ENCODE data around the gene HEXD. TPM values are rescaled to one million over a fixed set of nuclear protein-coding genes. Genes with fewer than 3 reads are reported as not detected.

Gene HEXD
- total and polyA plus RNA-seq, 8 donors = 25.9 to 275 (median 39.5) TPM

DNA sequence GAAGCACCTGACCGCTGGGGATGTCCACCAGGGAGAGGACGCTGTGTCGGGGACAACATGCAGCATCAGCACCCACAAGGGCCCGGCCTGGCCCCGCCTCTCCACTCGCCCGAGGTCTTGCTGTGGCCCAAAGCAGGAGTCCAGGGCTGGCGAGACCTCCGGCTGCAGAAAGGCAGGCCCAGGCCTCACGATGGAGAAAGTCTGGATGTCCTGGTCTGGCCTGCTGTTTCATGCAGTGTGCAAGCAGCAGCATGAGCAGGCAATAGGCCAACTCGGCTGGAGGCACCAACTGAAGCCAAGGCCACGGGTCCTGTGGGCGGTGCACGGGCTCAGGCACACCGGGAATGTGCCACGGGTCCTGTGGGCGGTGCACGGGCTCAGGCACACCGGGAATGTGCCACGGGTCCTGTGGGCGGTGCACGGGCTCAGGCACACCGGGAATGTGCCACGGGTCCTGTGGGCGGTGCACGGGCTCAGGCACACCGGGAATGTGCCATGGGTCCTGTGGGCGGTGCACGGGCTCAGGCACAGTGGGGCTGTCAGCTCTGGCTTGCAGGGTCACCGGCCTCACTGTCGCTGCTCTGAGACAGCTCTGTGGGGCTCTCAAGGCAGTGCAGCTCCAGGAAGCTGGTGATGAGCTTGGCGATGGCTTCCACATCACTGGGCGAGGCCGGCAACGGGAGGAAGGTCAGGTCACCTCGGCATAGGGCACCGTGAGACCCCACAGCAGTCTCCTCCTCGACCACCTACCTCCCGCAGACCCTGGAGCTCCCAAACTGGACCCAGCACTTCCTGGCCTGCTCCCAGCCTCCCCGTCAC lies 25.5 kb downstream of the HEXD start:
- no peak for FAIRE-seq
- peak; percentile 62 to 78 (median 72) for ATAC-seq
- no peak overlapping the region for H3K4me3 ChIP-seq
- peak in 5 of 6 donors; percentile 82 to 94 (median 88) for DNase-seq
- WGBS, 2 donors = 46 to 60% methylated on average over 26 to 38 of the region's 40 CpGs
- TF ChIP-seq, protein P1, sequence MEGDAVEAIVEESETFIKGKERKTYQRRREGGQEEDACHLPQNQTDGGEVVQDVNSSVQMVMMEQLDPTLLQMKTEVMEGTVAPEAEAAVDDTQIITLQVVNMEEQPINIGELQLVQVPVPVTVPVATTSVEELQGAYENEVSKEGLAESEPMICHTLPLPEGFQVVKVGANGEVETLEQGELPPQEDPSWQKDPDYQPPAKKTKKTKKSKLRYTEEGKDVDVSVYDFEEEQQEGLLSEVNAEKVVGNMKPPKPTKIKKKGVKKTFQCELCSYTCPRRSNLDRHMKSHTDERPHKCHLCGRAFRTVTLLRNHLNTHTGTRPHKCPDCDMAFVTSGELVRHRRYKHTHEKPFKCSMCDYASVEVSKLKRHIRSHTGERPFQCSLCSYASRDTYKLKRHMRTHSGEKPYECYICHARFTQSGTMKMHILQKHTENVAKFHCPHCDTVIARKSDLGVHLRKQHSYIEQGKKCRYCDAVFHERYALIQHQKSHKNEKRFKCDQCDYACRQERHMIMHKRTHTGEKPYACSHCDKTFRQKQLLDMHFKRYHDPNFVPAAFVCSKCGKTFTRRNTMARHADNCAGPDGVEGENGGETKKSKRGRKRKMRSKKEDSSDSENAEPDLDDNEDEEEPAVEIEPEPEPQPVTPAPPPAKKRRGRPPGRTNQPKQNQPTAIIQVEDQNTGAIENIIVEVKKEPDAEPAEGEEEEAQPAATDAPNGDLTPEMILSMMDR (IDR thresholded peaks at IDR 0.05) = no peak
- no peaks in the 10 kb centered on the region for H3K9me3 ChIP-seq
- H3K36me3 ChIP-seq = peaks cover 0 to 3% (median 2%) of the 10 kb centered on the region in 3 donors
- peaks cover 0 to 13% (median 4%) of the 10 kb centered on the region in 3 donors for H3K4me1 ChIP-seq
- no peaks in the 10 kb centered on the region for H3K27me3 ChIP-seq
- intact Hi-C loops (cut with DNase I) = no loop called here
- no peak overlapping the region for H3K27ac ChIP-seq

DNA sequence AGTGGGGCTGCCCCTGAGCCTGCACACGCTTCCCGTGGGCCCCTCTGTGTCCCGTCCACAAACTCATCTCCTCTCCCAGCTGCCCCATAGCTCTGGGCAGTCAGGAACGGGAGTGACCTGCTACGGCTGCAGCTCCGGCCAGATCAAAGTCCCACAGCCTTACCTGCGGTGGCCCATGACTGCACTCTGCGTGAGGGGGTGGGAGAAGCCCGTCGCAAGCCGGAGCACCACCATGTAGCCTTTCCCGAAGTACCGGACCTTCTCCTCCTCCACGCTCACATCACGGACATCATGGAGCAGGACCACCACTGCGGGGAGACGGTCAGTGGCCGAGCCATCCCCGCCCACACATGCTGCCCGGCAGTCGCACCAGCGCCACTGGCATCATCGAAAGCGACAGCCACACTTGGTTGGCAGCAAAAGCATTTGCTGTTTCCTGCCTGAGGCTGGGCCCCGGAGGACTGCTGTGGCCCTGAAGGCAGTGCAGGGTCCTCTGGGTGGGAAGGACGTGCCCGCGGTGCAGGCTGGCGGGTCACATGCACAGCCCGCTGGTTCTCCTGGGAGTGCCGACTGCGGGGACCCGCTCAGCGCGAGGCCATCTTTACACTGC lies 26.2 kb downstream of the HEXD start:
- FAIRE-seq (no peak), ATAC-seq (peak in 2 of 4 donors; percentile 1 to 5), DNase-seq (peak in 1 of 6 donors; percentile 78)
- Histone ChIP-seq H3K27ac (no peak overlapping the region), H3K9me3 (no peaks in the 10 kb centered on the region), H3K27me3 (no peaks in the 10 kb centered on the region), H3K4me3 (no peak overlapping the region), H3K4me1 (peaks cover 0 to 19% (median 8%) of the 10 kb centered on the region in 3 donors), H3K36me3 (peaks cover 0 to 3% (median 2%) of the 10 kb centered on the region in 3 donors)
- TF ChIP-seq, protein P1 (IDR thresholded peaks at IDR 0.05) = no peak
- intact Hi-C loops (cut with DNase I) = no loop called here
- WGBS, 2 donors = 90 to 93% methylated on average over 32 to 35 of the region's 35 CpGs

DNA sequence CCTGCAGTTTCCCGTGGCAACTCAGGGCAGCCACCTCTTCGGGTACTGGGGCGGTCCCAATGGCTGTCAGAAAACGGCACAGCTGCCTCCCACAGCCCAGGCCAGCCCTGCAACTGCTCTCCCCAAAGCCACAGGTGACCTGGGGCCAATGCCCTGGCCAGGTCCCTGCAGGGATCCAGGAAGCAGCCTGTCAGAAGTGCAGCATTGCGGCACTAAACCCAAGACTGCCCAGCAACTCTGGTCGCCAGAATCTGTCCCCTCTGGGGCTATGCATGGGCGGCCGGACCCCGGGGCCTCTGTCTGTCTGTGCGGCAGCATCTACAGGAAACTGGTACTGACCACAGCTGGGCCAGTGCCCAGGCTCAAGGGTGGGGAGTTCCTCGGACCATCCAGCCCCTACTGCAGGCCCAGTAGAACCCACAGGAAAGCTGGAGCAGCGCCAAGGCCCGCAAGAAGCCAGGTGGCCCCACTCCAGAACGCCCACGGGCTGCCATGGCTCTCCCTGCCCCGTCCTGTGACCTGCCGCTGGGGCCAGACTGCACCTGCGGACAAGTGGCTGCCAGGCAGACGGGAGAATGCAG lies 26.9 kb downstream of the HEXD start:
- H3K27me3 ChIP-seq = no peaks in the 10 kb centered on the region
- peaks cover 0 to 22% (median 14%) of the 10 kb centered on the region in 3 donors for H3K4me1 ChIP-seq
- 41 to 53% methylated on average over 18 to 19 of the region's 19 CpGs for WGBS, 2 donors
- FAIRE-seq = no peak
- peak in 3 of 4 donors; percentile 5 to 52 (median 9) for ATAC-seq
- peak in 4 of 6 donors; percentile 40 to 83 (median 56) for DNase-seq
- no peaks in the 10 kb centered on the region for H3K9me3 ChIP-seq
- TF ChIP-seq, protein P1 (IDR thresholded peaks at IDR 0.05) = no peak
- intact Hi-C loops (cut with DNase I) = no loop called here
- peak overlapping the region in 1 of 4 donors; percentile 28 for H3K27ac ChIP-seq
- peaks cover 0 to 3% (median 2%) of the 10 kb centered on the region in 3 donors for H3K36me3 ChIP-seq
- H3K4me3 ChIP-seq = no peak overlapping the region

DNA sequence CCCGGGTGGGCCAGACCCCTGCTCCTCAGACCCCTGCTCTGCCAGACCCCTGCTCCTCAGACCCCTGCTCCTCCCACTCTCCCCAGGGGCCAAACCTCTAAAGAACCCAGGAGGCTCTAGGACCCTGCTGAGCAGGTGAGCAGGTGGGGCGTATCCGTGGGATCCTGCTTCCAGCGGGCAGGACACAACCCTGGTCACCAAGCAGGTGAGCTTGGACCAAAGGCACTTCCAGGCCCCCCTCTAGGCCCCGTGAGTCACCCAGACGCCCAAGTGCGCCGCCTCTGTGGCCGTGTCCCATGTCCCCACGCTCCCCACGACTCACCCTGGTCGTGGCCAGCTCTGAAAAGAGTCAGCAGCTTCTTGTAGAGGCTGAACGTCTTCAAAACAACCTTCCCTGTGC lies 27.4 kb downstream of the HEXD start:
- Histone ChIP-seq H3K36me3 (peaks cover 0 to 3% (median 2%) of the 10 kb centered on the region in 3 donors), H3K27me3 (no peaks in the 10 kb centered on the region), H3K9me3 (no peaks in the 10 kb centered on the region), H3K4me1 (peaks cover 0 to 22% (median 15%) of the 10 kb centered on the region in 3 donors), H3K4me3 (no peak overlapping the region), H3K27ac (peak overlapping the region in 1 of 4 donors; percentile 28)
- intact Hi-C loops (cut with DNase I) = no loop called here
- ATAC-seq = peak in 1 of 4 donors; percentile 8
- DNase-seq = peak in 1 of 6 donors; percentile 54
- FAIRE-seq = no peak
- WGBS, 2 donors = 70 to 73% methylated on average over 13 of the region's 13 CpGs
- TF ChIP-seq, protein P1 (IDR thresholded peaks at IDR 0.05) = no peak

Measured in pancreas (tissue), 10 donors.